Glutamatergic neuron (in vitro differentiated cells): Measurements from ENCODE around the gene MAGEE1. TPM values are rescaled to one million over a fixed set of nuclear protein-coding genes. Genes with fewer than 3 reads are reported as not detected.

Experiments used
- DNase-seq: peaks from one replicate; pipeline ENCODE4 v3.0.0; 2022
- H3K27ac Mint-ChIP-seq: one replicate; pipeline ENCODE4 v1.8.0; 2020; ENCODE audit warnings: mild to moderate bottlenecking, mixed read lengths, inconsistent platforms; ENCODE audit not compliant: unreplicated experiment
- H3K27me3 Mint-ChIP-seq: one replicate; pipeline ENCODE4 v1.8.0; 2020; ENCODE audit warnings: mild to moderate bottlenecking, moderate library complexity, mixed read lengths, inconsistent platforms; ENCODE audit not compliant: unreplicated experiment
- H3K36me3 Mint-ChIP-seq: one replicate; pipeline ENCODE4 v1.8.0; 2020; ENCODE audit warnings: mild to moderate bottlenecking, mixed read lengths, inconsistent platforms; ENCODE audit not compliant: unreplicated experiment
- H3K4me1 Mint-ChIP-seq: one replicate; pipeline ENCODE4 v1.8.0; 2020; ENCODE audit warnings: mild to moderate bottlenecking, low read depth, mixed read lengths, inconsistent platforms; ENCODE audit not compliant: unreplicated experiment
- H3K4me3 Mint-ChIP-seq: one replicate; pipeline ENCODE4 v1.8.0; 2020; ENCODE audit warnings: mild to moderate bottlenecking, mixed read lengths, inconsistent platforms; ENCODE audit not compliant: unreplicated experiment
- H3K9me3 Mint-ChIP-seq: one replicate; pipeline ENCODE4 v1.8.0; 2020; ENCODE audit warnings: mild to moderate bottlenecking, moderate library complexity, mixed read lengths, inconsistent platforms; ENCODE audit not compliant: unreplicated experiment
- CTCF ChIP-seq: fragments of 200-600 bp; sonication (generic); IDR thresholded peaks from one replicate; pipeline ENCODE4 v1.5.0; 2021; ENCODE audit not compliant: partially characterized antibody, unreplicated experiment
- long read RNA-seq: library from polyadenylated mRNA; unstranded; transcript quantifications from one replicate; pipeline ENCODE4 v2.0.0, GENCODE V29; 2020; ENCODE audit not compliant: unreplicated experiment
- total RNA-seq: library from RNA; stranded (reverse); fragmentation: NEBNext Ultra II Directional; extraction: Animal tissue kit (Norgen Biotek cat#: 25700); gene quantifications from one replicate; pipeline ENCODE4 v1.2.1, GENCODE V29; 2021; ENCODE audit not compliant: unreplicated experiment

The MAGEE1 gene
- 7.1 TPM for total RNA-seq
- long read RNA-seq = 0 reads

GRCh38 chrX:76427560-76428242 is at the start of gene MAGEE1:
Gene MAGEE1, plus strand, starts transcription at chrX:76427710. Its CDS starts 221 bp downstream, at chrX:76427931.
- H3K4me1 Mint-ChIP-seq = no peaks in the 10 kb centered on the region
- H3K27ac Mint-ChIP-seq = no peak within 1 kb of the TSS
- TF ChIP-seq CTCF = no peak
- no peaks in the 10 kb centered on the region for H3K9me3 Mint-ChIP-seq
- peak; percentile 78 for DNase-seq
- H3K4me3 Mint-ChIP-seq = peak within 1 kb of the TSS; percentile 87
- H3K36me3 Mint-ChIP-seq = no peaks in the 10 kb centered on the region
- peaks cover 2% of the 10 kb centered on the region for H3K27me3 Mint-ChIP-seq

- Mint-ChIP-seq H3K9me3 (no peaks in the 10 kb centered on the region), H3K27ac (no peak overlapping the region), H3K27me3 (no peaks in the 10 kb centered on the region), H3K4me1 (no peaks in the 10 kb centered on the region), H3K36me3 (no peaks in the 10 kb centered on the region), H3K4me3 (no peak overlapping the region)
- no peak for DNase-seq
- TF ChIP-seq CTCF = no peak
Observed at GRCh38 chrX:76398970-76399369, 28.5 kb upstream of the MAGEE1 start.

GRCh38 chrX:76407795-76408194 is 19.7 kb upstream of the MAGEE1 start:
- Mint-ChIP-seq H3K27me3 (no peaks in the 10 kb centered on the region), H3K4me1 (peaks cover 4% of the 10 kb centered on the region), H3K9me3 (no peaks in the 10 kb centered on the region), H3K4me3 (no peak overlapping the region), H3K27ac (no peak overlapping the region), H3K36me3 (no peaks in the 10 kb centered on the region)
- DNase-seq = no peak
- no peak for TF ChIP-seq CTCF

- DNase-seq = no peak
- Mint-ChIP-seq H3K4me3 (no peak overlapping the region), H3K27me3 (peaks cover 2% of the 10 kb centered on the region), H3K9me3 (no peaks in the 10 kb centered on the region), H3K27ac (no peak overlapping the region), H3K36me3 (no peaks in the 10 kb centered on the region), H3K4me1 (no peaks in the 10 kb centered on the region)
- no peak for TF ChIP-seq CTCF
Observed at GRCh38 chrX:76420237-76420636, 7.3 kb upstream of the MAGEE1 start.

- H3K9me3 Mint-ChIP-seq = no peaks in the 10 kb centered on the region
- peak overlapping the region; percentile 87 for H3K4me3 Mint-ChIP-seq
- H3K27ac Mint-ChIP-seq = no peak overlapping the region
- DNase-seq = peak; percentile 14
- no peaks in the 10 kb centered on the region for H3K36me3 Mint-ChIP-seq
- H3K4me1 Mint-ChIP-seq = no peaks in the 10 kb centered on the region
- H3K27me3 Mint-ChIP-seq = peaks cover 2% of the 10 kb centered on the region
- no peak for TF ChIP-seq CTCF
Observed at GRCh38 chrX:76428243-76429130, 977 bp downstream of the MAGEE1 start.
